Measurements from ENCODE around the gene ITPR1.

ITPR1 gene

GRCh38 chr3:4495294-4496086 is 2.3 kb downstream of the ITPR1 start:
- DNase-seq (ENCODE audit: low read depth, low spot score) = no peak
- no peak overlapping the region for H3K4me3 ChIP-seq (ENCODE audit: low read depth, low read length)
- no peak for TF ChIP-seq CTCF (IDR thresholded peaks at IDR 0.05; ENCODE audit: low read depth, low read length)
- in situ Hi-C loops (cut with HindIII; ENCODE audit: low sequenced_read_pairs) = no loop called here

- no peak for TF ChIP-seq CTCF (IDR thresholded peaks at IDR 0.05; ENCODE audit: low read depth, low read length)
- in situ Hi-C loops (cut with HindIII; ENCODE audit: low sequenced_read_pairs) = no loop called here
- DNase-seq (ENCODE audit: low read depth, low spot score) = no peak
- H3K4me3 ChIP-seq (ENCODE audit: low read depth, low read length) = no peak overlapping the region
Observed at GRCh38 chr3:4496087-4496452, 2.9 kb downstream of the ITPR1 start.

- no peak for TF ChIP-seq CTCF (IDR thresholded peaks at IDR 0.05; ENCODE audit: low read depth, low read length)
- no peak overlapping the region for H3K4me3 ChIP-seq (ENCODE audit: low read depth, low read length)
- DNase-seq (ENCODE audit: low read depth, low spot score) = no peak
- in situ Hi-C loops (cut with HindIII; ENCODE audit: low sequenced_read_pairs) = no loop called here
Observed at GRCh38 chr3:4497005-4497692, 4.0 kb downstream of the ITPR1 start.

- in situ Hi-C loops (cut with HindIII; ENCODE audit: low sequenced_read_pairs) = no loop called here
- no peak for TF ChIP-seq CTCF (IDR thresholded peaks at IDR 0.05; ENCODE audit: low read depth, low read length)
- no peak for DNase-seq (ENCODE audit: low read depth, low spot score)
- no peak overlapping the region for H3K4me3 ChIP-seq (ENCODE audit: low read depth, low read length)
Observed at GRCh38 chr3:4497843-4498324, 4.7 kb downstream of the ITPR1 start.

- TF ChIP-seq CTCF (IDR thresholded peaks at IDR 0.05; ENCODE audit: low read depth, low read length) = no peak
- DNase-seq (ENCODE audit: low read depth, low spot score) = no peak
- H3K4me3 ChIP-seq (ENCODE audit: low read depth, low read length) = no peak overlapping the region
- in situ Hi-C loops (cut with HindIII; ENCODE audit: low sequenced_read_pairs) = no loop called here
Observed at GRCh38 chr3:4498446-4498845, 5.3 kb downstream of the ITPR1 start.

- DNase-seq (ENCODE audit: low read depth, low spot score) = no peak
- no peak for TF ChIP-seq CTCF (IDR thresholded peaks at IDR 0.05; ENCODE audit: low read depth, low read length)
- H3K4me3 ChIP-seq (ENCODE audit: low read depth, low read length) = no peak overlapping the region
- in situ Hi-C loops (cut with HindIII; ENCODE audit: low sequenced_read_pairs) = no loop called here
Observed at GRCh38 chr3:4501437-4501836, 8.3 kb downstream of the ITPR1 start.
